ENCODE measurements around the gene PIP5K1B.

GRCh38 chr9:68698943-68699509, 6.0 kb upstream of the PIP5K1B start:
- TF ChIP-seq CTCF (conservative IDR thresholded peaks at IDR 0.05; ENCODE audit: low read length) (no peak), EZH2phosphoT487 (IDR thresholded peaks at IDR 0.05; ENCODE audit: borderline replicate concordance, low read depth, low read length) (no peak)

Measured in OCI-LY7 (cell line).